IMR-90 (cell line): ENCODE results near the gene EPHB1. TPM values are rescaled to one million over a fixed set of nuclear protein-coding genes. Genes with fewer than 3 reads are reported as not detected.

Experiments used
- ATAC-seq: fragments of 200-7000 bp; cut with Tn5 transposase; 2 replicates; pipeline ENCODE4 v1.9.1; 2020; ENCODE audit warnings: low read depth, mild to moderate bottlenecking, moderate library complexity
- BruUV-seq: library from RNA; stranded (reverse); fragments of 400-500 nt; replicated peaks from 2 replicates; lab custom pipeline; 2021; lab: Mats Ljungman, UMichigan
- CTCF ChIA-PET: fragments of 300-600 bp; formaldehyde crosslinking; extraction: SDS; loops from one replicate; lab custom pipeline; 2021; ENCODE audit warnings: antibody characterized with exemption; lab: Yijun Ruan, JAX
- POLR2A ChIA-PET: fragments of 300-600 bp; sonication (Branson Sonifier 250); formaldehyde crosslinking; loops from one replicate; lab custom pipeline; 2022; ENCODE audit warnings: antibody characterized with exemption; ENCODE audit not compliant: unreplicated experiment; lab: Charles Lee
- DNase-seq: peaks from one replicate; pipeline ENCODE4 v3.0.0; 2013
- H2AFZ ChIP-seq: replicated peaks from 2 replicates; pipeline ENCODE3; 2013; ENCODE audit warnings: low read length, mild to moderate bottlenecking; ENCODE audit not compliant: poor library complexity
- H2AK5ac ChIP-seq: 2 replicates; pipeline ENCODE4 v1.6.1; 2013; ENCODE audit warnings: low read depth, low read length, inconsistent platforms
- H2AK9ac ChIP-seq: replicated peaks from 2 replicates; pipeline ENCODE3; 2013; ENCODE audit warnings: mild to moderate bottlenecking, low read depth, low read length, moderate library complexity; ENCODE audit not compliant: poor library complexity
- H2BK120ac ChIP-seq: 2 replicates; pipeline ENCODE4 v1.6.1; 2013; ENCODE audit warnings: low read depth, low read length, inconsistent platforms
- H2BK15ac ChIP-seq: 3 replicates; pipeline ENCODE4 v1.6.1; 2013; ENCODE audit warnings: low read depth, low read length, inconsistent platforms
- H2BK20ac ChIP-seq: 2 replicates; pipeline ENCODE4 v1.6.1; 2013; ENCODE audit warnings: low read depth, mild to moderate bottlenecking, inconsistent platforms, low read length, moderate library complexity
- H2BK5ac ChIP-seq: 2 replicates; pipeline ENCODE4 v1.6.1; 2013; ENCODE audit warnings: mild to moderate bottlenecking, low read depth, low read length, inconsistent platforms; ENCODE audit not compliant: poor library complexity, severe bottlenecking
- H3K14ac ChIP-seq: replicated peaks from 2 replicates; pipeline ENCODE4 v1.6.1; 2013; ENCODE audit warnings: low read depth, low read length, inconsistent platforms
- H3K18ac ChIP-seq: 2 replicates; pipeline ENCODE4 v1.6.1; 2013; ENCODE audit warnings: low read depth, low read length, control low read depth
- H3K23ac ChIP-seq: 2 replicates; pipeline ENCODE4 v1.6.1; 2013; ENCODE audit warnings: low read depth, low read length, inconsistent platforms
- H3K27ac ChIP-seq: 2 replicates; pipeline ENCODE4 v1.5.1; 2013; ENCODE audit warnings: mild to moderate bottlenecking, control low read depth, low read length; ENCODE audit not compliant: insufficient read depth
- H3K27me3 ChIP-seq: 2 replicates; pipeline ENCODE4 v1.6.1; 2013; ENCODE audit warnings: low read length; ENCODE audit not compliant: control insufficient read depth, insufficient read depth
- H3K36me3 ChIP-seq: 2 replicates; pipeline ENCODE4 v1.6.1; 2013; ENCODE audit warnings: low read length, mixed read lengths; ENCODE audit not compliant: control insufficient read depth, insufficient read depth
- H3K4ac ChIP-seq: 2 replicates; pipeline ENCODE4 v1.6.1; 2013; ENCODE audit warnings: low read depth, low read length, inconsistent platforms
- H3K4me1 ChIP-seq: 2 replicates; pipeline ENCODE4 v1.6.1; 2013; ENCODE audit warnings: low read length, mixed read lengths; ENCODE audit not compliant: control insufficient read depth, insufficient read depth
- H3K4me2 ChIP-seq: 2 replicates; pipeline ENCODE4 v1.6.1; 2013; ENCODE audit warnings: low read depth, mild to moderate bottlenecking, control low read depth, low read length, moderate library complexity
- H3K4me3 ChIP-seq: 2 replicates; pipeline ENCODE4 v1.5.1; 2013; ENCODE audit warnings: low read depth, mild to moderate bottlenecking, control low read depth, low read length, moderate library complexity; ENCODE audit not compliant: insufficient read depth
- H3K56ac ChIP-seq: 2 replicates; pipeline ENCODE4 v1.6.1; 2013; ENCODE audit warnings: low read length, inconsistent platforms; ENCODE audit not compliant: insufficient read depth; ENCODE audit errors: extremely low read depth
- H3K79me1 ChIP-seq, 2 experiments: 2 replicates each; pipeline ENCODE4 v1.6.1; 2013; ENCODE audit warnings: low read length in 2 of 2, inconsistent platforms in 1 of 2, low read depth in 1 of 2
- H3K9ac ChIP-seq: 2 replicates; pipeline ENCODE4 v1.6.1; 2013; ENCODE audit warnings: low read depth, low read length, control low read depth
- H3K9me1 ChIP-seq: 2 replicates; pipeline ENCODE4 v1.6.1; 2013; ENCODE audit warnings: low read length, inconsistent platforms; ENCODE audit not compliant: insufficient read depth
- H3K9me3 ChIP-seq: 2 replicates; pipeline ENCODE4 v1.6.1; 2013; ENCODE audit warnings: low read length; ENCODE audit not compliant: control insufficient read depth, insufficient read depth
- H4K20me1 ChIP-seq: 2 replicates; pipeline ENCODE4 v1.6.1; 2013; ENCODE audit warnings: low read length, inconsistent platforms; ENCODE audit not compliant: insufficient read depth
- H4K5ac ChIP-seq: 2 replicates; pipeline ENCODE4 v1.6.1; 2013; ENCODE audit warnings: mild to moderate bottlenecking, low read depth, low read length, control low read depth
- H4K8ac ChIP-seq, 2 experiments: 2 replicates each; pipeline ENCODE4 v1.6.1; 2013; ENCODE audit warnings: low read depth in 2 of 2, low read length in 2 of 2, control low read depth in 1 of 2, inconsistent platforms in 1 of 2
- H4K91ac ChIP-seq: 2 replicates; pipeline ENCODE4 v1.6.1; 2013; ENCODE audit warnings: low read depth, low read length, inconsistent platforms; ENCODE audit not compliant: insufficient read depth
- BHLHE40 ChIP-seq: fragments of 150-350 bp; IDR thresholded peaks from 2 replicates; pipeline ENCODE4 v1.6.1; 2016; ENCODE audit warnings: mild to moderate bottlenecking, low read depth, low read length
- CEBPB ChIP-seq: IDR thresholded peaks from 2 replicates; pipeline ENCODE4 v1.6.1; 2012; ENCODE audit warnings: low read depth, low read length, improper control_type of control experiment
- CHD1 ChIP-seq: IDR thresholded peaks from 2 replicates; pipeline ENCODE4 v1.6.1; 2012; ENCODE audit warnings: low read depth, low read length, improper control_type of control experiment
- CTCF ChIP-seq: conservative IDR thresholded peaks from 2 replicates; pipeline ENCODE4 v1.5.1; 2012; ENCODE audit warnings: mild to moderate bottlenecking, low read depth, low read length, improper control_type of control experiment
- MAFK ChIP-seq: IDR thresholded peaks from 2 replicates; pipeline ENCODE4 v1.6.1; 2012; ENCODE audit warnings: low read depth, low read length, improper control_type of control experiment
- MXI1 ChIP-seq: IDR thresholded peaks from 2 replicates; pipeline ENCODE4 v1.6.1; 2012; ENCODE audit warnings: low read depth, mild to moderate bottlenecking, low read length, moderate library complexity, borderline replicate concordance
- NFE2L2 ChIP-seq: fragments of 150-350 bp; IDR thresholded peaks from 2 replicates; pipeline ENCODE4 v1.6.1; 2016; ENCODE audit warnings: low read depth, mild to moderate bottlenecking, low read length
- RAD21 ChIP-seq: IDR thresholded peaks from 2 replicates; pipeline ENCODE4 v1.6.1; 2012; ENCODE audit warnings: low read length, improper control_type of control experiment
- RCOR1 ChIP-seq: IDR thresholded peaks from 2 replicates; pipeline ENCODE4 v1.6.1; 2012; ENCODE audit warnings: mild to moderate bottlenecking, low read length, improper control_type of control experiment; ENCODE audit not compliant: insufficient replicate concordance
- RFX5 ChIP-seq: IDR thresholded peaks from 2 replicates; pipeline ENCODE4 v1.8.0; 2012; ENCODE audit warnings: low read depth, mild to moderate bottlenecking, low read length, moderate library complexity
- USF2 ChIP-seq: fragments of 150-350 bp; IDR thresholded peaks from 2 replicates; pipeline ENCODE4 v1.6.1; 2017; ENCODE audit warnings: mild to moderate bottlenecking, antibody characterized with exemption, low read length, low read depth
- WGBS, 2 experiments: methylation state at CpG; one replicate each; pipeline versions ENCODE4 v1.1.5 to v1.1.7; 2013; ENCODE audit warnings: missing lambda C conversion rate in 2 of 2; ENCODE audit not compliant: insufficient read length in 1 of 2; ENCODE audit errors: extremely low coverage in 2 of 2; 5-methylcytosine and 5-hydroxymethylcytosine counted together
- dilution Hi-C: fragments of 300-500 bp; cut with HindIII; formaldehyde crosslinking; loops from one replicate; pipeline ENCODE4 v1.14.3; 2018; ENCODE audit warnings: low sequenced_read_pairs; ENCODE audit not compliant: unreplicated experiment
- in situ Hi-C: fragments of 300-500 bp; cut with MboI; formaldehyde crosslinking; loops from 3 replicates; pipeline ENCODE4 v1.14.3; 2019; ENCODE audit warnings: low sequenced_read_pairs, inconsistent platforms, mixed read lengths
- intact Hi-C: fragments of 100-400 bp; cut with micrococcal nuclease; formaldehyde crosslinking; loops from 2 replicates; pipeline ENCODE4 v1.10.0; 2022
- polyA plus RNA-seq, 3 experiments: library from polyadenylated mRNA; depleted of rRNA; stranded (reverse); fragments of >200 nt; gene quantifications; 2 replicates each; pipeline ENCODE4 v1.2.3, GENCODE V29; 2012; ENCODE audit warnings: low replicate concordance in 1 of 3
- total RNA-seq: library from RNA; depleted of rRNA; stranded (reverse); fragments of >200 nt; gene quantifications from 2 replicates; pipeline ENCODE4 v1.2.3, GENCODE V29; 2012

The EPHB1 gene
- total and polyA plus RNA-seq, 2 of the 4 experiments (the other 2 are of a cell fraction): 0.17 to 0.36 TPM

GRCh38 chr3:134827213-134827612, 32.2 kb downstream of the EPHB1 start:
- Histone ChIP-seq H3K9me1 (no peaks in the 10 kb centered on the region), H4K91ac (no peak overlapping the region), H2BK20ac (no peak overlapping the region), H3K18ac (no peak overlapping the region), H3K14ac (no peak overlapping the region), H2AK5ac (no peak overlapping the region), H4K20me1 (no peaks in the 10 kb centered on the region), H3K27me3 (no peaks in the 10 kb centered on the region), H3K4me1 (no peaks in the 10 kb centered on the region), H2BK5ac (no peak overlapping the region), H3K4me3 (no peak overlapping the region), H4K5ac (no peak overlapping the region), H2BK120ac (no peak overlapping the region), H2AK9ac (no peak overlapping the region), H3K27ac (no peak overlapping the region), H3K56ac (no peak overlapping the region), H2BK15ac (no peak overlapping the region), H3K36me3 (no peaks in the 10 kb centered on the region), H3K23ac (no peak overlapping the region), H2AFZ (no peak overlapping the region), H3K4me2 (no peak overlapping the region), H3K9ac (no peak overlapping the region), H3K79me1 (no peaks in the 10 kb centered on the region), H3K9me3 (no peaks in the 10 kb centered on the region), H3K4ac (no peak overlapping the region), H4K8ac (no peak overlapping the region)
- ATAC-seq: no peak
- ChIA-PET POLR2A (no interaction called here), CTCF (no interaction called here)
- dilution Hi-C loops: no loop called here
- no peak for DNase-seq
- intact Hi-C loops: no loop called here
- in situ Hi-C loops: no loop called here
- no TSS peak for BruUV-seq
- no peak for TF ChIP-seq RCOR1
- TF ChIP-seq RAD21: no peak
- TF ChIP-seq NFE2L2: no peak
- no peak for TF ChIP-seq USF2
- TF ChIP-seq BHLHE40: no peak
- no peak for TF ChIP-seq CTCF
- no peak for TF ChIP-seq CEBPB
- TF ChIP-seq MAFK: no peak
- TF ChIP-seq MXI1: no peak
- no peak for TF ChIP-seq RFX5
- TF ChIP-seq CHD1: no peak
- no CpG with 5 or more reads among the region's 6 CpGs for WGBS, 2 experiments
